Gastrocnemius medialis (tissue), 4 donors: Measurements from ENCODE around the gene SHROOM3.

Experiments
- POLR2A ChIP-seq, 2 donors: fragments of 450-650 bp; IDR thresholded peaks; one replicate each; pipeline ENCODE4 v1.6.1; 2017; ENCODE audit warnings: antibody characterized with exemption in 2 of 2, mild to moderate bottlenecking in 2 of 2, moderate library complexity in 2 of 2
- TF ChIP-seq, protein P1 (sequence below), 5 experiments: fragments of 450-650 bp in 3 of 5; fragments of 200-600 bp in 2 of 5; sonication (generic) in 2 of 5; IDR thresholded peaks in 4 of 5; conservative IDR thresholded peaks in 1 of 5; 1 replicate in 4 of 5; 2 replicates in 1 of 5; pipeline ENCODE4 v1.5.1; 2016 to 2019; ENCODE audit warnings: antibody characterized with exemption in 5 of 5, mild to moderate bottlenecking in 3 of 5, moderate library complexity in 3 of 5

DNA sequence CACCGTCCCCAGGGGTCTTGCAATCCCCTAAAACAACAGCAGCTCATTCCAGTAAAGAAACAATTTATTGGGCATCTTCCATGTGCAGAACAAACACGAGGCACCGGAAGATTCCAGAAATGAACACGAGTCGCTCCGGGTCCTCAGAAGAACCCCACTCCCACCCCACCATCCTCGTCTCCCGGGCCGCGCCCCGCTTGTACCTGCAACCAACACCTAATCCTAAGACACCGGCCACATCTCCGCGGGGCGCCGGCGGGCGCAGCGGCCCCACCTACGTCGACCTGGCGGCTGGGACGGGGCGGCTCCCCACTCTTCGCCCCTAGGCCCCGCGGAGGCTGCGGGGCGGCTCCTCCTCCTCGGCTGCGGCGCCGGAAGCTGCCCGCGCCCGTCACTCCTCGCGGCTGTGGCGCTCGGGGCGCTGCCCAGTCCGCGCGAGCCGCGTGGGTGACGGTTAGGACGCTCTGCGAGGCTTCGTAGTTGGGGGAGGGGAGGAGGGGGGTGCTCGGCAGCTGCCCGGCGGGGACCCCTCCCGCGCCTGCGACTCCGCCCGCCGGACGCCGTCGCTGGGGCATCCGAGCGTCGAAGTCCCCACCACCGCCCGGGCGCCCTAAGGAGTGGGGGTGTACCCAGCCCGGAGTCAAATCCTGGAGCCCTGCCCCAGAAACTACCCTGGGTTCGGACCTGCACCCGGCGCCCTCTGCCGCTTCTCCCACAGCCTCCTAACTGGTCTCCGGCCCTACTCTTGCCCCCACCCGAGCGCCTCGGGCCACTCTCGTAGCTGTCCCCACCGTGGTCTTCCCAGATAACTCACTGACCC is 14.1 kb upstream of the SHROOM3 start, which contains the start of gene CCDC158:
- no peak for TF ChIP-seq POLR2A (IDR thresholded peaks at IDR 0.05)
- TF ChIP-seq, protein P1, sequence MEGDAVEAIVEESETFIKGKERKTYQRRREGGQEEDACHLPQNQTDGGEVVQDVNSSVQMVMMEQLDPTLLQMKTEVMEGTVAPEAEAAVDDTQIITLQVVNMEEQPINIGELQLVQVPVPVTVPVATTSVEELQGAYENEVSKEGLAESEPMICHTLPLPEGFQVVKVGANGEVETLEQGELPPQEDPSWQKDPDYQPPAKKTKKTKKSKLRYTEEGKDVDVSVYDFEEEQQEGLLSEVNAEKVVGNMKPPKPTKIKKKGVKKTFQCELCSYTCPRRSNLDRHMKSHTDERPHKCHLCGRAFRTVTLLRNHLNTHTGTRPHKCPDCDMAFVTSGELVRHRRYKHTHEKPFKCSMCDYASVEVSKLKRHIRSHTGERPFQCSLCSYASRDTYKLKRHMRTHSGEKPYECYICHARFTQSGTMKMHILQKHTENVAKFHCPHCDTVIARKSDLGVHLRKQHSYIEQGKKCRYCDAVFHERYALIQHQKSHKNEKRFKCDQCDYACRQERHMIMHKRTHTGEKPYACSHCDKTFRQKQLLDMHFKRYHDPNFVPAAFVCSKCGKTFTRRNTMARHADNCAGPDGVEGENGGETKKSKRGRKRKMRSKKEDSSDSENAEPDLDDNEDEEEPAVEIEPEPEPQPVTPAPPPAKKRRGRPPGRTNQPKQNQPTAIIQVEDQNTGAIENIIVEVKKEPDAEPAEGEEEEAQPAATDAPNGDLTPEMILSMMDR (IDR thresholded peaks at IDR 0.05 in 4 of 5, conservative IDR thresholded peaks at IDR 0.05 in 1 of 5), result no peak
